ENCODE results near the gene AKAP8.
"Not testable (repeated sequence)": the region's sequence is repeated elsewhere in the genome, so short reads cannot be mapped to it uniquely, and the experiment has no call there.

Gene AKAP8

GRCh38 chr19:15335992-15336391 is 43.6 kb downstream of the AKAP8 start:
- H3K27ac ChIP-seq (ENCODE audit: low read depth, low read length); H3K4me1 ChIP-seq (ENCODE audit: control insufficient read depth, insufficient read depth, low read length); H3K9ac ChIP-seq (ENCODE audit: low read length); H3K4me3 ChIP-seq (ENCODE audit: low read length); H3K36me3 ChIP-seq (ENCODE audit: control insufficient read depth, insufficient read depth, low read length); H3K27me3 ChIP-seq (ENCODE audit: control insufficient read depth, insufficient read depth, low read length): not testable (repeated sequence)

DNA sequence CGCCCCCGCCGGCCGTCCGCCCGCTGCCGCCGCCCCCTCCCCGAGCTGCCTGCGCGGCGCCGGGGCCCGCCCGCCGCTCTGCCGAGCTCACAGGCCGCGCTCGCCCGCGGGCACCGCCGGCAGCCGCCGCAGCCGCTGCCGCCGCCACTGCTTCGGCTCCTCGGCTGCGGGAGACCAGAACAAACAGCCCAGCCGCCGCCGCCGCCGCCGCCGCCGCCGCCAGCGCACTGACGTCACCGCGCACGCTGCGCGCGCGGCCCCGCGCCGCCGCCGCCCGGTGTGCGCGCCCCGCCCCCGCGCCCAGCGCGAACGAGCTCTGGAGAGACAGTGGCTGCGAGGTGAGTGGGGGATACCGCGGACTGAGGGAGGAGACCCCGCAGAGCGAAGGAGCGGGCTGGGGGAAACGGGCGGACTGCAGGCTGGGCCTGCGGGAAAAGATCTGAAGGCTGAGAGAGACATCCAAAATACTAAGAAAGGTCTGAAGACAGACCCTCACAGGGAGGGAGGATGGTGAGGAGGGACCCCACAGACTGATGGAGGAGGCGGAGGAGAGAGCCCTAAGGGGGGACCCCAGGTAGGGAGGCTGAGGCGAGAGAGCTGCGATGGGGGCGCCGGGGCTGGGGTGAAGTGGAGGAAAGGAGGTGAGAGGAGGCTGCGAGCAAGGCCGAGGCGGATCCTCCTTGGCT is 47.1 kb downstream of the AKAP8 start, which contains the start of gene BRD4:
TSS of gene BRD4 (minus strand) at position 229 of the 686 bp plus-strand sequence. CDS start 59,440 bp downstream, outside the sequence.
- Histone ChIP-seq H3K27ac (ENCODE audit: low read depth, low read length) (peak within 1 kb of the TSS; percentile 91), H3K27me3 (ENCODE audit: control insufficient read depth, insufficient read depth, low read length) (no peaks in the 10 kb centered on the region), H3K4me1 (ENCODE audit: control insufficient read depth, insufficient read depth, low read length) (peaks cover 17% of the 10 kb centered on the region), H3K9ac (ENCODE audit: low read length) (peak within 1 kb of the TSS; percentile 84), H3K4me3 (ENCODE audit: low read length) (peak within 1 kb of the TSS; percentile 93), H3K36me3 (ENCODE audit: control insufficient read depth, insufficient read depth, low read length) (no peaks in the 10 kb centered on the region)

DNA sequence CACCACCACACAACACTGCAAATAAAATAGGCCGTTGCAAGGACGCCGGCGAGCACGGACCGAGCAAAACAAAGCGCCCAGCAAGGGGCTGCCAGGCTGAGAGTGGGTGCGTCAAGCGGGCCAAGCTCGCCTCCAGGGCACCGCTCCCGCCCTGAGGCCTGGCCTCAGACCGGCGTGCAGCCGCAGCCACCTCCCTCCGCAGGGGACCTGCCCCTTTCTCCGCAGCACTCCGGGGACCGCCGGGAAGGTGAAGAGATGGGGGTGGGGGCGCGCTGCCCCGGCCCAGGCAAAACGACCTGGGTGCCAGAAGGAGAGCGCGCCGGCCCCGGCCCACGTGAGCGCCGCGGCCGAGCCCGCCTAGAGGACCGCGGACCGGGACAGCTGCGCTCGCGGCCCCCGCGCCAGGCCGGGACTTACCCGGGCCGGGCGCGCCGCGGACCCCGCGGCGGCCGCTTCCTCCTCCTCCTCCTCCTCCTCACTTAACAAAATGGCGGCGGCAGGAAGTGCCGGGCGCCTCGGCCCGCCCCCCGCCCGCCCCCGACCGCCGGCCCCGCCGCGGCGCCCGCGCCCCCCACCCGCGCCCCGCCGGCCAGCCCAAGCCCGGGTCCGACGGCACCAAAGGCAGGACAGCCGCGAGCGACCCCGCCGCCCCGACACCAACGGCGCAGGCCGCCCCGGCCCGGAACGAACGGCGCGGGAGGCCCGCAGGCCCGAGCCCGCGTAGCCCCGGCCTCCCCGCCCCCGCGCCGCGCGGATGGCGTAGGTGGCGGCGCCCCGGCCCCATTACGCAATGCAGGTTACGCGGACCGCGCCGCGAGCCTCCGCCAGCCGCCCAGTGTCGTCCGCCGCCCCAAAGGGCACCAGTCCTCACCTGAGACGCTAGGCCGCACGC is 47.9 kb downstream of the AKAP8 start:
- Histone ChIP-seq H3K9ac (ENCODE audit: low read length) (peak overlapping the region; percentile 84), H3K27me3 (ENCODE audit: control insufficient read depth, insufficient read depth, low read length) (no peaks in the 10 kb centered on the region), H3K36me3 (ENCODE audit: control insufficient read depth, insufficient read depth, low read length) (no peaks in the 10 kb centered on the region), H3K27ac (ENCODE audit: low read depth, low read length) (peak overlapping the region; percentile 91), H3K4me3 (ENCODE audit: low read length) (peak overlapping the region; percentile 93), H3K4me1 (ENCODE audit: control insufficient read depth, insufficient read depth, low read length) (peaks cover 17% of the 10 kb centered on the region)

DNA sequence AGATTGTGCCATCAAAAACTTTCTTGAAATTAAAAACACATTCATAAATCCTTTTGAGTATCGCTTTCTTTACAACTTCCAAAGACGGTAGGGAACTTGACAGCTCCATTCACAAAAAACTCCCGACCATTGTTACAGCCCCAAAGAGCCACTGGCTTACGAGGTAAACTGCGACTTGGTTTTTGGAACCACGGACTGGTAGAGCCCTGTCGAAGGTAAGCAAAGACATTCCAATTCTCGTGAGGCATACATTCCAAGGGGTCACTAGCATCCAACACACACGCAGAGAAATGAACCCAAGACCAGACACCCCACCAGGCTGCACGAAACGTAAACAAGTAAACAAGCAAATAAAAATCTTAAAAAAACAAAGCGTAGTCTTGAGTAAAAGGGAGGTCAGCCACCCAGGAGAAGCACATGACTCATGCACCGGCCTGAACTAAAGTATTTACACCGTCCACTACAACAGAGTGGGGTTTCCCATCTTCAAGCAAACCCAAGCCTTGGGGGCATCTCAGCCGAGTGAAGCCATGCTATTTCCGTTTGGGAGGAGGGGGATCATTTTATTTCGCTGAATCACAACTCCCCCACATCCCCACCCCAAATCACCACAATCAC is 48.7 kb downstream of the AKAP8 start:
- Histone ChIP-seq H3K9ac (ENCODE audit: low read length) (peak overlapping the region; percentile 19), H3K27me3 (ENCODE audit: control insufficient read depth, insufficient read depth, low read length) (no peaks in the 10 kb centered on the region), H3K27ac (ENCODE audit: low read depth, low read length) (peak overlapping the region; percentile 83), H3K36me3 (ENCODE audit: control insufficient read depth, insufficient read depth, low read length) (no peaks in the 10 kb centered on the region), H3K4me1 (ENCODE audit: control insufficient read depth, insufficient read depth, low read length) (peaks cover 17% of the 10 kb centered on the region), H3K4me3 (ENCODE audit: low read length) (peak overlapping the region; percentile 93)

GRCh38 chr19:15328312-15328711 is 51.3 kb downstream of the AKAP8 start:
- H3K9ac ChIP-seq (ENCODE audit: low read length), result no peak overlapping the region
- H3K27ac ChIP-seq (ENCODE audit: low read depth, low read length), result no peak overlapping the region
- H3K4me1 ChIP-seq (ENCODE audit: control insufficient read depth, insufficient read depth, low read length), result peaks cover 35% of the 10 kb centered on the region
- H3K36me3 ChIP-seq (ENCODE audit: control insufficient read depth, insufficient read depth, low read length), result no peaks in the 10 kb centered on the region
- no peak overlapping the region for H3K4me3 ChIP-seq (ENCODE audit: low read length)
- no peaks in the 10 kb centered on the region for H3K27me3 ChIP-seq (ENCODE audit: control insufficient read depth, insufficient read depth, low read length)

DNA sequence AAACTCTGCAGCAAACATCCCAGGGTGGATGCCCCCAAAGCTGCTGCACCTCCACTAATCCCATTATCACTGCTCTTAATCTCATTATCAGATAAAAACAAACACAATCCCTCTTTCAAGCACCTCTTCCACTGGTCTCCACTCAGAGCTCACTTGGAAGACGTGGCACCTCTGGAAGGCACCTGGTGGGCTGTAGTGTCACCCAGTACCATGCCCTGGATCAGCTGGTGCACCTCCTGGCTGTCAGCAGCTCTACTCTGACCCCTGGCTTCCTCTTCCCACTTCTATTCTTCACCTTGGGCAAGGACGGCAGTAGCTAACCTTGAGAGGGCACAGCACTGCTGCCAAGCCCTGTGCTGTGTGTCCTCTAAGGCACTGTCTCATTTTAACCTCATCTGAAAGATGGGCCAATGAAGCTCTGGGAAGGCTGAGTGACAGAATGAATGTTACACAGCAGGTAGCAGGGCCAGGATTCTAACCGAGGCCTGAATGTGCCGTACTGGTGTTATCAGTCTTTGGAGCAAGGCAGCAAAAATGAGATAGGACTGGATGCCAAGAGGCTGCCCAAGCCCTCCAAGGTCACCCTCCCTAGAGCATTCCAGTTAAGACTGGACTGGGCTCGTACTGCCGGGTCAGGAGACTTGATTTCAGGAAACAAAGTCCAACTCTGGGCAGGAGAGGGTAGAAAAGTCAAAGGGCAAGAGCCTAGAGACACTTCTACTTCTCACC is 54.6 kb downstream of the AKAP8 start:
- H3K36me3 ChIP-seq (ENCODE audit: control insufficient read depth, insufficient read depth, low read length), result no peaks in the 10 kb centered on the region
- H3K27me3 ChIP-seq (ENCODE audit: control insufficient read depth, insufficient read depth, low read length), result no peaks in the 10 kb centered on the region
- H3K9ac ChIP-seq (ENCODE audit: low read length), result no peak overlapping the region
- peak overlapping the region; percentile 2 for H3K4me3 ChIP-seq (ENCODE audit: low read length)
- H3K4me1 ChIP-seq (ENCODE audit: control insufficient read depth, insufficient read depth, low read length), result peaks cover 36% of the 10 kb centered on the region
- H3K27ac ChIP-seq (ENCODE audit: low read depth, low read length), result no peak overlapping the region

GRCh38 chr19:15323496-15324235 is 55.9 kb downstream of the AKAP8 start:
- peak overlapping the region; percentile 16 for H3K4me3 ChIP-seq (ENCODE audit: low read length)
- peaks cover 37% of the 10 kb centered on the region for H3K4me1 ChIP-seq (ENCODE audit: control insufficient read depth, insufficient read depth, low read length)
- no peaks in the 10 kb centered on the region for H3K27me3 ChIP-seq (ENCODE audit: control insufficient read depth, insufficient read depth, low read length)
- peak overlapping the region; percentile 27 for H3K27ac ChIP-seq (ENCODE audit: low read depth, low read length)
- no peaks in the 10 kb centered on the region for H3K36me3 ChIP-seq (ENCODE audit: control insufficient read depth, insufficient read depth, low read length)
- no peak overlapping the region for H3K9ac ChIP-seq (ENCODE audit: low read length)

- Histone ChIP-seq H3K27ac (ENCODE audit: low read depth, low read length) (no peak overlapping the region), H3K4me1 (ENCODE audit: control insufficient read depth, insufficient read depth, low read length) (peaks cover 52% of the 10 kb centered on the region), H3K4me3 (ENCODE audit: low read length) (no peak overlapping the region)
Measured at GRCh38 chr19:15321739-15322138, 57.8 kb downstream of the AKAP8 start.

DNA sequence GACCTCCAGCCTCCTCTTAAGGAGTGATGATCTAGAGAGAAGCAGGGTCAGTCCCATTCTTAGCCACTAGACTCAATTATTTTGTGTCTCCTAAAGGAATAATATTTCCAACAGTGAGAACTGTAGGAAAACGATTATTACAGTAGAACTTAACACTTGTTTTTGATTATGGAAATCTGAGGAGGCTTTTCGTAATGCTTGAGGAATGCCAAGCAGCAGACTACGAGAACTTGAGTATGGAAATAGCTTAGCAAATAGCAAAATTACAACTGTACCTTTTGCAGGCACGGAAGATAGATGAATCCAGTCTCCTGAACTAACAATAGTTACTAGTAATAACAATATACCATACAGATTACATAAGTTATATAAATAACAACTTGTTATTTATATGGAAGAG is 59.5 kb downstream of the AKAP8 start:
- H3K4me3 ChIP-seq (ENCODE audit: low read length), result no peak overlapping the region
- H3K36me3 ChIP-seq (ENCODE audit: control insufficient read depth, insufficient read depth, low read length), result no peaks in the 10 kb centered on the region
- H3K27me3 ChIP-seq (ENCODE audit: control insufficient read depth, insufficient read depth, low read length), result no peaks in the 10 kb centered on the region
- peaks cover 53% of the 10 kb centered on the region for H3K4me1 ChIP-seq (ENCODE audit: control insufficient read depth, insufficient read depth, low read length)
- H3K27ac ChIP-seq (ENCODE audit: low read depth, low read length), result no peak overlapping the region
- H3K9ac ChIP-seq (ENCODE audit: low read length), result no peak overlapping the region

More at GRCh38 chr19:15321739-15322138, 57.8 kb downstream of the AKAP8 start:
- no peaks in the 10 kb centered on the region for H3K27me3 ChIP-seq (ENCODE audit: control insufficient read depth, insufficient read depth, low read length)
- H3K36me3 ChIP-seq (ENCODE audit: control insufficient read depth, insufficient read depth, low read length), result no peaks in the 10 kb centered on the region
- H3K9ac ChIP-seq (ENCODE audit: low read length), result no peak overlapping the region

DNA sequence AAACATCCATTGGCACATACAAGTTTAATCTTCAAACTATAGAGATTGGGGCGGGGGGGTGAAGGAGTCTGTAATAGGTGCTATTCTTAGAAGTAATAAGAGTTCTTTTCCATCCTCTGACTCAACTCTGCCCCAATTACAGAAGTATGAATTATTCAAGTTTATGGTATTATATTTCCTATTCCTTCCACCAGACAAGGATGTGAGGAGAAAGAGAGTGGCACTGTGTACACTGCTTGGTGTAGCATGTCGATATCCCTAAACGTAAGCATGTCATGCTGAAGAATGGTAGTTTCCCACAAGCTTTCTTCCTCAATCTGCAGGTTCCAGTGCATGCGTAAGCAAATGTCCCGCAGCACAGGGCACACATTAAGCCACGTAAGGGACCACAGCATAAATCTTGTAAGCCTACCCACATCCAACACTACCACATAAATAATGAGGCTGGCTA is 61.3 kb downstream of the AKAP8 start:
- no peak overlapping the region for H3K4me3 ChIP-seq (ENCODE audit: low read length)
- no peaks in the 10 kb centered on the region for H3K27me3 ChIP-seq (ENCODE audit: control insufficient read depth, insufficient read depth, low read length)
- peaks cover 46% of the 10 kb centered on the region for H3K4me1 ChIP-seq (ENCODE audit: control insufficient read depth, insufficient read depth, low read length)
- no peaks in the 10 kb centered on the region for H3K36me3 ChIP-seq (ENCODE audit: control insufficient read depth, insufficient read depth, low read length)
- H3K27ac ChIP-seq (ENCODE audit: low read depth, low read length), result peak overlapping the region; percentile 38
- no peak overlapping the region for H3K9ac ChIP-seq (ENCODE audit: low read length)

DNA sequence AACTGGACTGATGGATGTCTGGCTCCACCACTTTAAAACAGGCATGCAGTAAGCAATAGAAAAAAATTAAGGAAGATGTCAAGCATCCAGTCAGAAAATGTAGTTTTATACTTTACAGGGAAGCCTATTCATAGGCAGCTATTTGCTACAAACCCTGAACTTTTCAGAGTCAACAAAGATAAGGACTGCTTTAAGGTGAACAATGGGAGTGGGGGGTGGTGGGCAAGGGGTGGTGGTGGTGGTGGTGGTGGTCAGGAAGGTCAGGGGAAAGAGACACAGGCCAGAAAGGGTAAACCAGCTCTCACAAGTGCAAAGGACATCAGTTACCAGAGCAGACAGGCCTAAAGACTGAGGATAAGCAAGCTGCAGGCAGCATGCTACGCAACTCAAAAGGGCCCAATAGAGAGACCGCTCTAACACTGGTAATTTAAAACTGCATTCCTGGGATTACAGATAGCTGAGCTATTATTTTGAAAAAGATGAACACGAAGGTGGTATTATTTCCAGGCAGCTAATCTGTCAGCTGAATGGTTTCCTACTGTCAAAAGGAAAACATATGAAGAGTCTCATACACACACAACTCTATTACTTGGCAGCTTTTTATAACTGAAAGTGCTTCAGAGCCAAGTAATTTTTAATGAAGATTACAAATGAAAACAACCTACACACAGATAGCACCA is 62.1 kb downstream of the AKAP8 start:
- no peak overlapping the region for H3K9ac ChIP-seq (ENCODE audit: low read length)
- no peaks in the 10 kb centered on the region for H3K36me3 ChIP-seq (ENCODE audit: control insufficient read depth, insufficient read depth, low read length)
- no peaks in the 10 kb centered on the region for H3K27me3 ChIP-seq (ENCODE audit: control insufficient read depth, insufficient read depth, low read length)
- H3K4me1 ChIP-seq (ENCODE audit: control insufficient read depth, insufficient read depth, low read length), result peaks cover 46% of the 10 kb centered on the region
- H3K4me3 ChIP-seq (ENCODE audit: low read length), result no peak overlapping the region
- H3K27ac ChIP-seq (ENCODE audit: low read depth, low read length), result peak overlapping the region; percentile 38

Data from rectal smooth muscle tissue (tissue), 1 donor.